Fibroblast of pulmonary artery (primary cell): ENCODE measurements around the gene RAD50.
"Not testable (repeated sequence)": the region's sequence is repeated elsewhere in the genome, so short reads cannot be mapped to it uniquely, and the experiment has no call there.

Source experiments
- DNase-seq: peaks from one replicate; pipeline ENCODE4 v3.0.0-alpha.2; 2010; ENCODE audit warnings: low read depth
- H3K4me3 ChIP-seq: replicated peaks from 2 replicates; pipeline ENCODE4 v1.5.1; 2011; ENCODE audit warnings: low read depth, mild to moderate bottlenecking, control low read depth, low read length, moderate library complexity
- CTCF ChIP-seq: IDR thresholded peaks from 2 replicates; pipeline ENCODE4 v1.5.1; 2011; ENCODE audit warnings: mild to moderate bottlenecking, control low read depth, low read length, inconsistent platforms; ENCODE audit errors: missing control alignments

Gene RAD50

GRCh38 chr5:132611965-132612364, 55.2 kb downstream of the RAD50 start:
- DNase-seq, result no peak
- TF ChIP-seq CTCF, result no peak
- H3K4me3 ChIP-seq, result no peak overlapping the region

- TF ChIP-seq CTCF, result no peak
- no peak for DNase-seq
Observed at GRCh38 chr5:132612846-132613245, 56.1 kb downstream of the RAD50 start.

GRCh38 chr5:132621699-132622098, 64.9 kb downstream of the RAD50 start:
- no peak for DNase-seq
- no peak overlapping the region for H3K4me3 ChIP-seq
- no peak for TF ChIP-seq CTCF

More at GRCh38 chr5:132612846-132613245, 56.1 kb downstream of the RAD50 start:
- no peak overlapping the region for H3K4me3 ChIP-seq

GRCh38 chr5:132622608-132623007, 65.8 kb downstream of the RAD50 start:
- H3K4me3 ChIP-seq, result no peak overlapping the region
- no peak for DNase-seq
- no peak for TF ChIP-seq CTCF

- H3K4me3 ChIP-seq, result no peak overlapping the region
- TF ChIP-seq CTCF, result no peak
- no peak for DNase-seq
Observed at GRCh38 chr5:132627470-132627869, 70.7 kb downstream of the RAD50 start.

GRCh38 chr5:132628814-132629213, 72.0 kb downstream of the RAD50 start:
- DNase-seq, result no peak
- no peak for TF ChIP-seq CTCF
- H3K4me3 ChIP-seq, result no peak overlapping the region

- DNase-seq, result no peak
- H3K4me3 ChIP-seq, result no peak overlapping the region
- TF ChIP-seq CTCF, result no peak
Observed at GRCh38 chr5:132629230-132629944, 72.6 kb downstream of the RAD50 start.

GRCh38 chr5:132633587-132633986, 76.8 kb downstream of the RAD50 start:
- not testable (repeated sequence) for H3K4me3 ChIP-seq, DNase-seq
